Vagina (tissue), 2 donors: ENCODE measurements around the gene CAV1. TPM values are rescaled to one million over a fixed set of nuclear protein-coding genes. Genes with fewer than 3 reads are reported as not detected.

ENCODE experiments used
- DNase-seq, 2 donors: peaks; one replicate each; pipeline ENCODE4 v3.0.0-alpha.2; 2017; ENCODE audit errors: extremely low spot score in 2 of 2
- H3K27ac ChIP-seq: fragments of 200-600 bp; sonication (generic); one replicate; pipeline ENCODE4 v1.5.1; 2019
- H3K27me3 ChIP-seq: fragments of 200-600 bp; sonication (generic); one replicate; pipeline ENCODE4 v1.5.1; 2019
- H3K36me3 ChIP-seq, 2 donors: fragments of 200-600 bp; sonication (generic); one replicate each; pipeline ENCODE4 v1.5.1; 2017 to 2019
- H3K4me1 ChIP-seq: fragments of 200-600 bp; sonication (generic); one replicate; pipeline ENCODE4 v1.5.1; 2019
- H3K4me3 ChIP-seq, 2 donors: fragments of 200-600 bp; sonication (generic); 1 replicate in 1 of 2; 2 replicates in 1 of 2; pipeline ENCODE4 v1.5.1; 2016 to 2019
- H3K9me3 ChIP-seq: fragments of 200-600 bp; sonication (generic); one replicate; pipeline ENCODE4 v1.5.1; 2019
- POLR2A ChIP-seq, 2 donors: fragments of 450-650 bp; IDR thresholded peaks; one replicate each; pipeline ENCODE4 v1.6.1; 2017; ENCODE audit warnings: antibody characterized with exemption in 2 of 2, mild to moderate bottlenecking in 2 of 2, moderate library complexity in 2 of 2
- POLR2AphosphoS5 ChIP-seq, 2 donors: sonication (generic); formaldehyde crosslinking; IDR thresholded peaks; one replicate each; pipeline ENCODE4 v1.9.0; 2017; ENCODE audit warnings: antibody characterized with exemption in 2 of 2, mild to moderate bottlenecking in 2 of 2, low read depth in 1 of 2; ENCODE audit not compliant: insufficient read depth in 1 of 2
- intact Hi-C: fragments of 100-400 bp; cut with DNase I; formaldehyde crosslinking; loops from one replicate; pipeline ENCODE4 v1.15.1; 2023
- total RNA-seq: library from RNA; depleted of rRNA; stranded (reverse); fragments of >200 nt; gene quantifications from one replicate; pipeline ENCODE4 v1.2.3, GENCODE V29; 2016
- TF ChIP-seq, protein P1 (sequence below), 3 experiments: fragments of 450-650 bp in 2 of 3; fragments of 200-600 bp in 1 of 3; sonication (generic) in 1 of 3; IDR thresholded peaks; one replicate each; pipeline ENCODE4 v1.5.1; 2017 to 2019; ENCODE audit warnings: antibody characterized with exemption in 3 of 3, mild to moderate bottlenecking in 2 of 3, moderate library complexity in 2 of 3

The CAV1 gene
- total RNA-seq, 1 donor from 2014 or later, result 162 TPM

DNA sequence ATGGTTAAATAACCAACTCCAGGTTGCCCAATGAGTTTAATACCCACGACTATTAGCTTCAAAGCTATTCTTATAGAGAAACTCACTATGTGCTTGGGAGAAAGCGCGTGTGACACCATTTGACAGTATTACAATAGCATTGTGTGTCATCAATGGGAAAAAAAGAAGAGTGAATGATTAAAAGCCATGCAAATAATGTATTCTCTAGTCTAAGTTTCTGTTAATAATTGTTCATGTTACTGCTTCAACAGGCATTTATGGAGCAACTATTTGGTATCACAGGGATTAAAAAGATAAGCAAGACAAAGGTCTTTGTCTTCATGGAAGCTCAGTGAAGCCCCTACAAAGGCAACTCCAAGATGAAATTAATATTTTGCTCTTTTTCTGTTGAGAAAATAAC lies 47.2 kb downstream of the CAV1 start:
- TF ChIP-seq, protein P1, sequence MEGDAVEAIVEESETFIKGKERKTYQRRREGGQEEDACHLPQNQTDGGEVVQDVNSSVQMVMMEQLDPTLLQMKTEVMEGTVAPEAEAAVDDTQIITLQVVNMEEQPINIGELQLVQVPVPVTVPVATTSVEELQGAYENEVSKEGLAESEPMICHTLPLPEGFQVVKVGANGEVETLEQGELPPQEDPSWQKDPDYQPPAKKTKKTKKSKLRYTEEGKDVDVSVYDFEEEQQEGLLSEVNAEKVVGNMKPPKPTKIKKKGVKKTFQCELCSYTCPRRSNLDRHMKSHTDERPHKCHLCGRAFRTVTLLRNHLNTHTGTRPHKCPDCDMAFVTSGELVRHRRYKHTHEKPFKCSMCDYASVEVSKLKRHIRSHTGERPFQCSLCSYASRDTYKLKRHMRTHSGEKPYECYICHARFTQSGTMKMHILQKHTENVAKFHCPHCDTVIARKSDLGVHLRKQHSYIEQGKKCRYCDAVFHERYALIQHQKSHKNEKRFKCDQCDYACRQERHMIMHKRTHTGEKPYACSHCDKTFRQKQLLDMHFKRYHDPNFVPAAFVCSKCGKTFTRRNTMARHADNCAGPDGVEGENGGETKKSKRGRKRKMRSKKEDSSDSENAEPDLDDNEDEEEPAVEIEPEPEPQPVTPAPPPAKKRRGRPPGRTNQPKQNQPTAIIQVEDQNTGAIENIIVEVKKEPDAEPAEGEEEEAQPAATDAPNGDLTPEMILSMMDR (IDR thresholded peaks at IDR 0.05), result no peak
- TF ChIP-seq POLR2AphosphoS5 (IDR thresholded peaks at IDR 0.05; ENCODE audit: insufficient read depth in 1 of 2, low read depth in 1 of 2) (no peak), POLR2A (IDR thresholded peaks at IDR 0.05) (no peak)
- no peak overlapping the region for H3K4me3 ChIP-seq
- intact Hi-C loops, result no loop called here
- no peaks in the 10 kb centered on the region for H3K9me3 ChIP-seq
- H3K27ac ChIP-seq, result no peak overlapping the region
- peaks cover 9% of the 10 kb centered on the region for H3K4me1 ChIP-seq
- DNase-seq, result no peak
- H3K36me3 ChIP-seq, result no peaks in the 10 kb centered on the region
- H3K27me3 ChIP-seq, result no peaks in the 10 kb centered on the region

DNA sequence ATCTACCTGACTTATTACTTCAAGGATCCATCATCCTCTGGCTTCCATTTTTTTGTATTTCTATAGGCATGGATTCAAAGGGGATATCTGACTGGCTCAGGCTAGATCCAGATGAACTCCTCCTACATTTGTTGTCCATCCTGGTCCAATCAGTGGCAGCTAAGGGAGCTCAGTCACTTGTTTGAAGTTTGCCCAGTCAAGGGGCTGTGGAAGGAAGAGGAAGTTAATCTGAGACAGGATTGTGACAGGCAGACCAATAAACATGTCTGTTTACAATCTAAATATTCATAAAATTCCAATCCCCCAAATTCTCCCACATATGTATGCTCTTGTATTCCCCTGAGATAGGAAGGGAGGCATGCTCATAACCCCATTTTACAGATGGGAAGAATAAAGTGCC lies 48.7 kb downstream of the CAV1 start:
- no peak for TF ChIP-seq POLR2AphosphoS5 (IDR thresholded peaks at IDR 0.05; ENCODE audit: insufficient read depth in 1 of 2, low read depth in 1 of 2)
- no peak for TF ChIP-seq POLR2A (IDR thresholded peaks at IDR 0.05)
- TF ChIP-seq, protein P1 (IDR thresholded peaks at IDR 0.05), result no peak
- no peaks in the 10 kb centered on the region for H3K27me3 ChIP-seq
- H3K4me1 ChIP-seq, result peaks cover 9% of the 10 kb centered on the region
- H3K4me3 ChIP-seq, result no peak overlapping the region
- no peak for DNase-seq
- no peaks in the 10 kb centered on the region for H3K36me3 ChIP-seq
- intact Hi-C loops, result no loop called here
- no peak overlapping the region for H3K27ac ChIP-seq
- no peaks in the 10 kb centered on the region for H3K9me3 ChIP-seq

DNA sequence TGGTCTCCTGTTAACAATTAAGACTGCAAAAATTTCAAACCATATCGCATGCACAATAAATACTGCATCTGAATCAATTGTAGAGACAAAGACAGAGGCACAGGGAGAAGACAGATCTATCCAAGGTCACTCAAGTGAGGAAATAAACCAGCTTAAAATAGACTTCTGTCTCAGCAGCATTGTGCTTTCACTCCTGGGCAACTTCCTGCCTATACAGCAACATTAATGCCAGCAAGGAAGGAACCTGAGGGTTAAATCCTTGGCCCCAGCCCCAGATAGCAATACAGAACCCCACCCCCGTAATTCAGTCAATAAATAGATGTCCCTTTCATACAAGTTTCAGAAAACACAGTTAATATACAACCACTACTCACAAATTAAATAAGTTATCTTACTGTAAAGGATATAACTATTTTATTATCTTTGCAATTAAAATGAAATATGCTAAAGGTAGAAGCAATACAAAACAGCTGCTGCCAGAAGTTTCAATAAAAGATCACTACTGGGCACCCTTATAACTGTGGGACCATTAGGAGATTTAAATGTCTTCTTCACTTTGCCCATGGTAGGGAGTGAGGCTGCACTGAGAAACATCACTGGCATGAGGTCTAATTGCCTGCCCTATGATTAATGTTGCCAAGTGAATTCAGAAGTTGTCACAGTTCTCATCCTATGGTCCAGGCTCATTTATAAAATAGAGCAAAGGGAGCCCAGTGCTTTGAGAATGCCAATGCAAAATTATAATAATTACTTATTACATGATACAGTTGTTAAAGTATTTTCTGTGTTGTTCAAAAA lies 49.4 kb downstream of the CAV1 start:
- DNase-seq, result no peak
- intact Hi-C loops, result no loop called here
- no peaks in the 10 kb centered on the region for H3K9me3 ChIP-seq
- TF ChIP-seq POLR2AphosphoS5 (IDR thresholded peaks at IDR 0.05; ENCODE audit: insufficient read depth in 1 of 2, low read depth in 1 of 2) (no peak), POLR2A (IDR thresholded peaks at IDR 0.05) (no peak)
- TF ChIP-seq, protein P1 (IDR thresholded peaks at IDR 0.05), result no peak
- no peaks in the 10 kb centered on the region for H3K27me3 ChIP-seq
- no peak overlapping the region for H3K4me3 ChIP-seq
- H3K36me3 ChIP-seq, result no peaks in the 10 kb centered on the region
- H3K27ac ChIP-seq, result no peak overlapping the region
- peaks cover 9% of the 10 kb centered on the region for H3K4me1 ChIP-seq

DNA sequence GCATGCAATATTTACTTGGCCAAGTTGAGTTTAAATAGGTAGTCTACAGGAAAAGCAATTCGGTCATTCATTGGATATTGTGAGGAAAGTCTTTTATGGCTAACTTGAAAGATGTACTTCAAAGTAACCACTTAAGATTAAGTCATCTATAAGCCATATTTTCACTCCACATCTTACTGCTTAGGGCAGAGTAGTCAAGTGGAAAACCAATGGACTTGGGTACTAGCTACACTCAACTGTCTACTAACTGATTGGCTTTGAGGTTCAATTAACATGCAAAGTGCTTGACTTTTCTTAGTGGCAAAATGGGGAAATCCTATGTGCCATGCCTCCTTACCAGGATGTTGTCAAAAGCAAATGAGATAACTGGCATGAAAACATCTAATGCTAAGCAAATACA lies 51.0 kb downstream of the CAV1 start:
- no peak overlapping the region for H3K4me3 ChIP-seq
- intact Hi-C loops, result no loop called here
- peaks cover 10% of the 10 kb centered on the region for H3K4me1 ChIP-seq
- DNase-seq, result no peak
- TF ChIP-seq POLR2A (IDR thresholded peaks at IDR 0.05), result no peak
- no peak for TF ChIP-seq POLR2AphosphoS5 (IDR thresholded peaks at IDR 0.05; ENCODE audit: insufficient read depth in 1 of 2, low read depth in 1 of 2)
- TF ChIP-seq, protein P1 (IDR thresholded peaks at IDR 0.05), result no peak
- no peaks in the 10 kb centered on the region for H3K36me3 ChIP-seq
- H3K9me3 ChIP-seq, result no peaks in the 10 kb centered on the region
- H3K27ac ChIP-seq, result no peak overlapping the region
- H3K27me3 ChIP-seq, result no peaks in the 10 kb centered on the region
